NCI-H748 (cell line): Measurements from ENCODE around the gene CTNNA3.

Experiments
- DNase-seq: peaks from one replicate; lab custom pipeline; 2025; ENCODE audit not compliant: unreplicated experiment; lab: John Stamatoyannopoulos, UW

Gene CTNNA3

GRCh38 chr10:67385566-67385965 is 310.4 kb downstream of the CTNNA3 start:
- no peak for DNase-seq

DNA sequence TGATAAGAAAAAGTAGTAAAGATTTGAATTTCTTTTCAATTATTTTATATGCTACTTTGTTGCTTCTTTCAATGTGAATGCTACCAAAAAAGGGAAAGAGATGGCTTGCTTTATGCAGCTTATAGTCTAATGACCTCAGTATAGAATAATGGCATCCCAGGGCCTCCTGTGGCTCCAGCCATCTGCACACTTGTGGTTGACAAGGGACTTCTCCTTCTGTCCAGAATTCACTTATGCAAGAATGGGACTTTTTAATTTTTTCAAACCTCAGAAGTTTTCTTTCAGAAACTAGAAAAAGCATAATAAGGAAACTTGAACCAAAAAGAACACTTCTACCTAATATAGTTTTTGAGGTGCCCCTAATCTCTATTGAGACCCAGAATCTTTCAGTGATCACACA is 310.9 kb downstream of the CTNNA3 start:
- DNase-seq = no peak

DNA sequence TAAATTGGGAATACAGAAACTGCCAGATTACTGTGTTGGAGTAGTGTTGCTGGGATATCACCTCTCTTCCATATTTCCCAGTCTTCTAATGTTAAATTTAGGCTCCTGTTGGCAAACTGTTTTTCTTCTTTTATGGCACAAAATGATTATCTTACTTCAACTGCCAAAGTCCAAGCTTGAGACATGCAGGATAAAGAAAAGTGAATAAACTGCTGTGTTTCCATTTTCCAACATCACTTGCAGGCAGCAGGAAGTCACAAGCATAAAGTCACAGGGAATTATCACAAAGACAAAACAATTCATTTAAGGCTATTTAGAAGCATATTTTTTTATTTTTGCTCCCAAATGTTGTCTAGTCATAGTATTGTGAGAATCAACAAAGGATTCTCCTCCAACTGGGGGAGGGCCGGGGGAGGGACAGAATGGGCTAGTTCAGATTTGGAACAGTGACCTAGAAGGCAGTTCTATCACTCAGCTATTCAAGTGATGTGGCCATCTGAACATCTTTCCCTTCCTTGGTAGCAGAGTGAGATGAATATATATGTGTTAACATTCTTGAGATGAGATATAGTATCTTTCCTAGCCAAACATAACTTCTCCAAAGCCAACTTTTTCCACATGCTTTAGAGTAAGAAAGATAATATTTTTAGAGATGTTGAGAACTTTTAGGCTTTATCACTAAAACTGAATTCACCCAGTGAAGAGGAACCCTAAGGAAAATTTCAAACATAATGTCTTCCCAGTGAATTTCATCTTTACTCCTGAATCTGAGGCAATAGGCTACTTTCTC is 364.7 kb downstream of the CTNNA3 start:
- no peak for DNase-seq

DNA sequence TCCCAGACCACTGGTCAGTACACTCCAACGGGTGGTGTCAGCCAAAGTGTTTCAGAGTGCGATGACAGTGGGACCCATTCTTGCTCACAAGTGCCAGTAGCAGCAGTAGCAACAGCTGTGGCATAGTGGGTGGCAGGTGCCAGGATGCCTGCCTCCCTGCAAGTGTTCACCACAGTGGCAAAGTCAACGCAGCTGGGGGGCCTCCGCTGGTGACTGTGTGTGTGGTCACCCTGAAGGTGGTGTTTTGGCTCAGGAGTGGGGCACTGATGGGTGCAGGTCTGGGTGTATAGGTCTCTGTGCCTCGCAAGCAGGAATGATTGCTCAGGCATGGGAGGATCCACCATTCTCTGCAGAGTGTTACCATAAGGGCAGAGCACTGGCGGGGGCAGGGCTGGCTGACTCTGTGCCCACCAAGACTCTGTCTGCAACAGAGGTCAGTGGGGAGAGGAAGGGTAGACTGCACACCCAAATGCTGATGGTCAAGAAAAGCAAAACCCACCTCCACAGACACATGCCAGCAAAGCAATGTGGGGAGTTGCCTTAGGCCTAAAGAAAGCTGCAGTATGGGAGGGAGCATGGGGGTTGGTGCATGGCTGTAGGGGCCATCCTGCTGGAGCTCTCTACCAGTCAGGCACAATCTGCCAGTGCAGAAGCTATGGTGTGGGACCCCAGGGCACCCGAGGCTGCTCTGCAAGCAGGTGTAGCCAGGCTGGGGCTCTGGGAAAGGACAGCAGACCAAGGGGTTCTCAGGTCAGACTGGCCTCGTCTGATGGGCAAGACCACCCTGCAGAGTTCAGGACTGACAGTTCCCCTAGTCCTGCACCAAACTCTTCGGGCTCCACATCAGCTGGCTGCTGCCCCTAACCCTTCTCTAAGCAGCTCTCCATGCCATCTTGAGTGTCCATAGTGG is 368.1 kb downstream of the CTNNA3 start:
- DNase-seq = no peak

DNA sequence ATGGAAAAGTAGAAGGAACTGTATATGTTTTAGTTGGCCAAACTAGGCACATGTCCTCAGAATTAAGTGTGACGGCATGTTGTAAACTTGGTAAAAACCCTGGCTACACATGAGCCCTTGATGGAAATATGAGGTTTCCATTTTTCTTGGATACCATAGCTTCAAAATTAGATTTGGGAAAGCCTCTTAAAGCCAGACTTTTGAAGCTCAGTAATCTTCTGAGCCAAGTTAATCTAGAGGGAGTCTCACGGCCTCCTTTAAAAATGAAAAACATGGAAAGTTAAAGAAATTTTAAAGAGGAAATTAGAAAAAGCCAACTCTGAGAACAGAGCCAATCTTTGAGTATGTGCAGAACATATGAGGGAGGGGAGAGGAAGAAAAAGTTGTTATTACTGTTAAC is 376.0 kb downstream of the CTNNA3 start:
- DNase-seq = no peak

- no peak for DNase-seq
These were observed 387.1 kb downstream of the CTNNA3 start for GRCh38 chr10:67308912-67309311.

GRCh38 chr10:67306588-67307205 is 389.3 kb downstream of the CTNNA3 start:
- DNase-seq = peak; percentile 60

DNA sequence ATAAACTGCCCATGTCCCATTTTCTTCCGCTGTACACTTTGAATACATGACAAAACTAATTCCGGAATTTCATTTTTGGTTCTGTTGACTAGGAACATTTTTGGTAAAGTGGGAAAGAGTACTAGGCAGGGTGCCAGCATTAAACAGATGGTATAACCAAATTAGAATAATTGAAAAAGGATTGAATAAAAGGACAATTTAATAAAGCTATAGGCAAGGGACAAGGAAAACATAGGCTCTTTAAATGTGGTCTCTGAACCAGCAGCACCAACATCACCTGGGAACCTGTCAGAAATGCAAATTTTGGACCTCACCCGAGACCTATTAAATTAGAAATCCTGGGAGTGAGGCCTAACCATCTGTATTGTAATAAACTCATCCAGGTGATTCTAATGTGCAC is 393.3 kb downstream of the CTNNA3 start:
- no peak for DNase-seq

- no peak for DNase-seq
These were observed 396.2 kb downstream of the CTNNA3 start for GRCh38 chr10:67299761-67300160.

DNA sequence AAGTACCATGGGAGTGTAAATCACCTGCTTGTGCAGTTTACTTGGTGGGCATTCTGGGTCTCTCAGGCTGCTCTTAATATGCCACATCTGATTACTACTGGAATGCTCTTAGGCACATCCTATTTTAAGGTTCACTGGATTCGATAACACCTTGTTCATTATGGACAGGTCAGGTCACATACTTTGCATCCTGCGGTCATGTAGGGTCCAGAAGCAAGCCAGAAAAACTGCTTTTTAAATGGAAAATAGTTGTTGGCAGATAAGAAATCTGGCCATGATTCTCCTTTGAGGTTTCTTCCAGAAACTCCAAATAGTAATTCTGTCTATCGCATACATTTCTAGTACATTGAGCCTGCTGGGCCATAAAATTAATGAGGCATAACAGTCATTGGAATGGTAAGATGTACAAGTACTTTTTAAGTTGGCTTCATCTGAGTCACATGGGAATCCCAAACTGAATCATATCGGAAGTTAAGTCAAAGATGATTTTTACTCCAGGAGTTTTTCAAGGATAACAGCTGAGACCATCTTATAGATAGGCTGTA is 398.3 kb downstream of the CTNNA3 start:
- DNase-seq = no peak

DNA sequence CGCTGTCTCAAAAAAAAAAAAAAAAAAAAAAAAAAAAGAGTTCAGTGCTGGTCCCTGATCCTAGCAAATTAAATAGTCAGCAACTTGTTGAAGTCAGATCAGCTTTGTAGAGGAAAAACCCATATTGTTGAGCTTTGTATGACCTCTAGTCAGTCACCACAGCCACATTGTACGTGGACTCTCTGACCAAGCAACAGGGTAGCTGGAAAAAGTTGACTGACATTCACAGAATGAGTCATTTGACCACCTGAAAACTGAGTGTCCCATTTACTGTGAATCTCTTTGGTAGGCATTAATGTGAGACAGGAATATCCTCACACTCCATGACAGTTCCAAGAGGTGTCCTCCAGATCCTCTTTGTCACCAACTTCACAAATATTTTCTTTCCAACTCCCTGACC is 399.1 kb downstream of the CTNNA3 start:
- no peak for DNase-seq

DNA sequence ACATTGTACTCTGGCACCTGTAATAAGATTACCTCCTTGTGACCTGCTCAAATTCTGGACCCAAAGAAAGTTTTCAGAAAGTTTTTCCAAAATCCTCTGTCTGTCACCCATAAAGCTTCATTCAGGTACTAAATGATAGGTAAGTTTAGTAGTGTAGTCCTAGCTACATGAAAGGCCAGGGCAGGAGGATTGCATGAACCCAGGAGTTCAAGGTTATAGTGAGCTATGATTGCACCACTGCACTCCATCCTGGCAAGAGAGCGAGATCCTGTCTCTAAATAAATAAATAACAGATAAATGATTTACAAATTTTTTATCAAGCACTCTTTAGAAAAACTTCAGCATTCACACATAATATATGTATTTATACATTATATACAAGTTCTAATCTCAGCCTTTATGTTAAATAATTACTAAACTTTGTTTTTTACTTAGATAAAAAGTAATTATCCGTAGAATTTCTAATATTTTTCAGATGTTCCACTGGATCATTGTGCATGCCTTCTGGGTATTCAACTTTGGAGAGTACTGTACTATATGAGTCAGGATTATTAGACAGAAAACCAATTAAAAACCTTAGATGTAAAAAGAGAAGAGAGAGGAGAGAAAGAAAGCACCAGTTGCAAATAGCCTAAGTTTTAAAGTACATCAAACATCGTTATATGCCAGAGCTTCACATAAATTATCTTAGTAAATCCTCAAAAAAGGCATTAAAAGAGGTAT is 407.1 kb downstream of the CTNNA3 start:
- no peak for DNase-seq

DNA sequence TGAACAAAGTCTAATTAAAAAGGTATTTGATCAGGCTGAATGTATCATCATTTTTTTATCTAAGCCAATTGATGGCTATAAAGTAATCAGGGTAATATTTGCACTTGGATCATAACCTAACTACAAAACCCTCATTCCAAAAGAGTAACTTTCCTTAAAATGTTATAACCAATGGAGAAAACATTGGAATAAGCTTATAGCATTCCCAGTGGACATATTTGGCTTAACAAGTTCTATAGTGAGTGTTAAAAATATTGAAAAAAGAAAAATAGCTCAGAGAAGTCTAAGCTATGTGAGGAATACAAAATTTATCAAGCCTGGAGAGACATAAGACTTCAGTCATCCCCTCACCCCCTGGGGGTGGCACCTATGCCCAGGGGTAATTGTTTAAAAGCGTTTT is 411.4 kb downstream of the CTNNA3 start:
- DNase-seq = no peak

DNA sequence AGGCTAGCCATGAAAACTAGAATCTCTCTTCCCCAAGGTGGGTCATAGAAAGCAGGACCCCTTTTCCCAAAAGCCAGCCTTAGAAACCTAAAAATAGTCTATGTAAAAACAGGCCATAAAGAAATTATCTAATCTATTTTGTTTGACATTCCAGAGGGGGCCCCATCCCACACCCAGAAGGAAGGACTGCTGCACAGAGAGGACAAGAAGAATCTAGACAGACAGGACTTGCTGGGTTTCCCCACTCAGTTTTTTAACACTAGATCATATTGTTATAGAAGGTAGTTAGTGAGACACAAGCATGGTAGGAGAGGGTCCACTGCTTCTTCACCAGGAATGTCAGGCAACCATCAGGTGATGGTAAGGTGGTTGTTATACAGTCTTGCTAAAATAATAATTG is 413.1 kb downstream of the CTNNA3 start:
- DNase-seq = no peak

DNA sequence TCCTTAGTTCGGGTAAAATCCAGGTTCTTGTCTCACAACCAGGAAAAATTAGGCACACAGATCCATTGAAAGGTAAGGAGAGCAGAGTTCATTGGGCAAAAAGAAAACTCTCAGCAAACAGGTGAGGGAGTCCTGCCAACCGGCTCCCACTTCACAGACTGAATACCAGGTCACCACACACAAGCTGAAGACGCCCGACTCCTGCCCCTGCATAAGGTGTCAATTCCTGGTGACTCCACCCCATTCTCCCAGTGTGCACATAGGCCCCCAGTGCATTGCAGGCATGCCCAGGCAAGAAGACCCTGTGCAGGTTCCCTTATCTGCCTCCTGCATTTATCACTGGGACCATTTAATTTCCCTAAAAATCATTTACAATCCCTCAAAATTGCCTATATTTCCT is 415.6 kb downstream of the CTNNA3 start:
- no peak for DNase-seq

DNA sequence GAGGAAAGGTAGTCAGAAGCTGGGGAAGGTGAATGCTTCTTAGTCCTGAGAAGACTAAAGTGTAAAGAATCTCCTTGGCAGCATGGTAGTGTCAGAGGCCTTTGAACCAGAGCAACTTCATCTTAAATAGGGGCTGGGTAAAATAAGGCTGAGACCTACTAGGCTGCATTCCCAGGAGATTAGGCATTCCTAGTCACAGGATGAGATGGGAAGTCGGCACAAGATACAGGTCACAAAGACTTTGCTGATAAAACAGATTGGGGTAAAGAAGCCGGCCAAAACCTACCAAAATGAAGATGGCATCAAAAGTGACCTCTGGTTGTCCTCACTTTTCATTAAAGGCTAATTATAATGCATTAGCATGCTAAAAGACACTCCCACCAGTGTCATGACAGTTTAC is 418.6 kb downstream of the CTNNA3 start:
- DNase-seq = no peak

GRCh38 chr10:67269828-67270227 is 426.2 kb downstream of the CTNNA3 start:
- no peak for DNase-seq

GRCh38 chr10:67268146-67268545 is 427.8 kb downstream of the CTNNA3 start:
- DNase-seq = no peak

GRCh38 chr10:67262675-67263074 is 433.3 kb downstream of the CTNNA3 start:
- DNase-seq = no peak

GRCh38 chr10:67261300-67261797 is 434.6 kb downstream of the CTNNA3 start:
- DNase-seq = no peak
